Effector CD8-positive, alpha-beta T cell (primary cell): ENCODE results near the gene STAT1.

Experiments
- DNase-seq: peaks from one replicate; lab custom pipeline; 2025; lab: John Stamatoyannopoulos, UW

STAT1 gene

GRCh38 chr2:191031256-191031655 is 17.3 kb upstream of the STAT1 start:
- DNase-seq: no peak

- DNase-seq: no peak
Observed at GRCh38 chr2:191030521-191031154, 16.7 kb upstream of the STAT1 start.

GRCh38 chr2:191029280-191029950 is 15.4 kb upstream of the STAT1 start:
- DNase-seq: no peak

- no peak for DNase-seq
Observed at GRCh38 chr2:191026377-191026776, 12.4 kb upstream of the STAT1 start.

- DNase-seq: no peak
Observed at GRCh38 chr2:191025135-191025534, 11.2 kb upstream of the STAT1 start.

GRCh38 chr2:191023235-191023679 is 9.3 kb upstream of the STAT1 start:
- no peak for DNase-seq

GRCh38 chr2:191020742-191021381 is 6.9 kb upstream of the STAT1 start:
- no peak for DNase-seq

- peak; percentile 90 for DNase-seq
Observed at GRCh38 chr2:191020221-191020741, 6.3 kb upstream of the STAT1 start.

GRCh38 chr2:191019376-191019775 is 5.4 kb upstream of the STAT1 start:
- no peak for DNase-seq

- no peak for DNase-seq
Observed at GRCh38 chr2:191018643-191019119, 4.7 kb upstream of the STAT1 start.

- no peak for DNase-seq
Observed at GRCh38 chr2:191018048-191018447, 4.1 kb upstream of the STAT1 start.

- DNase-seq: no peak
Observed at GRCh38 chr2:191015831-191016230, 1.9 kb upstream of the STAT1 start.

GRCh38 chr2:191015239-191015638 is 1.3 kb upstream of the STAT1 start:
- no peak for DNase-seq

- no peak for DNase-seq
Observed at GRCh38 chr2:191014653-191015020, 666 bp upstream of the STAT1 start.

- DNase-seq: no peak
Observed at GRCh38 chr2:191013682-191013931, 364 bp downstream of the STAT1 start.

- DNase-seq: no peak
Observed at GRCh38 chr2:191012845-191013681, 908 bp downstream of the STAT1 start.

GRCh38 chr2:191012346-191012745 is 1.6 kb downstream of the STAT1 start:
- DNase-seq: no peak

GRCh38 chr2:191010887-191011885 is 2.8 kb downstream of the STAT1 start:
- no peak for DNase-seq

GRCh38 chr2:191009541-191010374 is 4.2 kb downstream of the STAT1 start:
- no peak for DNase-seq

GRCh38 chr2:191008286-191008685 is 5.7 kb downstream of the STAT1 start:
- no peak for DNase-seq
